NK-92 (cell line): ENCODE results near the gene CPE.
"Not testable (repeated sequence)": the region's sequence is repeated elsewhere in the genome, so short reads cannot be mapped to it uniquely, and the experiment has no call there.

Experiments
- DNase-seq: peaks from one replicate; lab custom pipeline; 2025; ENCODE audit not compliant: unreplicated experiment; lab: John Stamatoyannopoulos, UW

CPE gene

DNA sequence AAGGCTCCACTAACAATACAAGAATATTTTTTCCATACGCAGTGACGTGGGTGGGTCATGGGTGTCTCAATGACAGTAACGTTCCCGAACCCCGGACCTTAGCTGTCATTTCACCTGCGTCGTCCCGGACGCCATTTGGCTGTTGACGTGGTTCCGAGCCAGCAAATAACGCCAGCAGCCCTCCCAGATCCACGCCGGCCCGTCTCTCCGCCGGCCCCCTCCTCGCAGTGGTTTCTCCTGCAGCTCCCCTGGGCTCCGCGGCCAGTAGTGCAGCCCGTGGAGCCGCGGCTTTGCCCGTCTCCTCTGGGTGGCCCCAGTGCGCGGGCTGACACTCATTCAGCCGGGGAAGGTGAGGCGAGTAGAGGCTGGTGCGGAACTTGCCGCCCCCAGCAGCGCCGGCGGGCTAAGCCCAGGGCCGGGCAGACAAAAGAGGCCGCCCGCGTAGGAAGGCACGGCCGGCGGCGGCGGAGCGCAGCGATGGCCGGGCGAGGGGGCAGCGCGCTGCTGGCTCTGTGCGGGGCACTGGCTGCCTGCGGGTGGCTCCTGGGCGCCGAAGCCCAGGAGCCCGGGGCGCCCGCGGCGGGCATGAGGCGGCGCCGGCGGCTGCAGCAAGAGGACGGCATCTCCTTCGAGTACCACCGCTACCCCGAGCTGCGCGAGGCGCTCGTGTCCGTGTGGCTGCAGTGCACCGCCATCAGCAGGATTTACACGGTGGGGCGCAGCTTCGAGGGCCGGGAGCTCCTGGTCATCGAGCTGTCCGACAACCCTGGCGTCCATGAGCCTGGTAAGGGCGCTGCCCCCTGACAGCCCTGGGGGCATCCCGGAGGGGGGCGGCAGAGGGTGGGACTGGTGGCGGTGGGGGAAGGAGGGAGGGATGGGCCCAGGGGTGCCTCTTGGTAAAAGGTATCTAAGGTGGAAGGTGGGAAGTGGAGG lies at the start of gene CPE:
TSS of gene CPE (plus strand) at position 264 of the 933 bp plus-strand sequence. CDS start at position 478, 214 bp downstream.
- DNase-seq = no peak

DNA sequence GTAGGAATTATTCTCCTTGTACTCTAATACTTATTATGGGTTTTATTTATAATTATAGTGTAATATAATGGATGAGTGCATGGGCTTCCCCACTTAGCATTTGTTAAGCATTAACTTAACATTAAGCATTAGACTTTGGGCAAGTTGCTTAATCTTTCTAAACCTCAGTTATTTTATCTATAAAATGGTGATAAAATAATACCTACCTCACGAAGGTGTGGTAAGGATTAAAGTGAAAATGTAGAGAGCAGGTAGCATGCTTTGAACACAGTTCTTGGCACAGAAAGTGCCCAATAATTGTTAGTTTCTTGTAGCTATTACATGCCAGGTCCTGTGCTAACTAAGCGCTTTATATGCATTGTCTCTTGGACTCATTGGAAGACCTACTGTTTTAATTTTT lies 48.7 kb upstream of the CPE start:
- DNase-seq = no peak

DNA sequence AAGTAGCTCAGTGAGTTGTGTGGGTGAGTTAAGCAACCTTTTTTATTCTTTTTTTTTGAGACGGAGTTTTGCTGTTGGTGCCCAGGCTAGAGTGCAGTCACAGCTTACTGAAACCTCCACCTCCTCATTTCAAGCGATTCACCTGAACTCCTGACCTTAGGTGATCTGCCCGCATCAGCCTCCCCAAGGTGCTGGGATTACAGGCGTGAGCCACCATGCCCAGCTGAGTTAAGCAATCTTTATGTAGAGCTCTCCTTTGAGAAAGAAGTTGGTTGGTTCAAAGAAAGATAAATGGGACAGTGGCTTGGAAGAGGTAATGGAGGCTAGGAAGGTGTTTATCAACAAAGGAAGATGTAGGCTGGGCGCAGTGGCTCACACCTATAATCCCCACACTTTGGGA lies 48.1 kb upstream of the CPE start:
- DNase-seq = no peak

DNA sequence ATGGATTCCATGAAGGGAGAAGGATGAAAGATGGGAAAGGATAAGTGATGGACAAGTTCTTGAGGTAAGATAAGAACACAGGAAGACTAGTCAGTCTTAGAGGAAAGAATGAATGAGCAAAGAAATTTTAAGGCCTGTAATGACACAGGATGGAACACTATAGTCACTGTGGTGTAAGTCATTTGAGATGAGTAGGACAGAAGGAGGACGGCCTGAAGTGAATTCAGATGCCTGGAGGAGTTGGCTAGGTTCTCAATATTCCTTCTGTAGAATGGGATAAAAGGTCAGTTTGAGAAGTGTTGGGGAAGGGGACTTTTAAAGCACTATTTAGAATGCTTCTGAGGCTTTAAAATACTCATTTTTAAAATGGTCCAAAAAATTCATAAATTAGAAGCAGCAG lies 47.4 kb upstream of the CPE start:
- DNase-seq = no peak

DNA sequence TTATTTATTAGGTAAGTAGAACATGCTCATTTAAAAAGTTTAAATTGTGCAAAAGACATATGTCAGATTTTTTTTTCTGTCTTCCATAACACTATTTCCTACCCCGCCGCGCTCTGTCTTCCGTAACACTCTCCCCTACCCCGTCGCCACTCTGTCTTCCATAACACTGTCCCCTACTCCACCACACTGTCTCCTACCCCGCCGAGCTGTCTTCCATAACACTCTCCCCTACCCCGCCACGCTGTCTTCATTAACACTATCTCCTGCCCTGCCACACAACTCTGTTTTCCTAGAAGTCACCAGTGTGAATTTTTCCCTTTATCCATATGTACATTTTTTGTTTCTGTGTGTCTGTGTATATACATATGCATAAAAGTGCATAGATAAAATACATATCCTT lies 47.0 kb upstream of the CPE start:
- no peak for DNase-seq

DNA sequence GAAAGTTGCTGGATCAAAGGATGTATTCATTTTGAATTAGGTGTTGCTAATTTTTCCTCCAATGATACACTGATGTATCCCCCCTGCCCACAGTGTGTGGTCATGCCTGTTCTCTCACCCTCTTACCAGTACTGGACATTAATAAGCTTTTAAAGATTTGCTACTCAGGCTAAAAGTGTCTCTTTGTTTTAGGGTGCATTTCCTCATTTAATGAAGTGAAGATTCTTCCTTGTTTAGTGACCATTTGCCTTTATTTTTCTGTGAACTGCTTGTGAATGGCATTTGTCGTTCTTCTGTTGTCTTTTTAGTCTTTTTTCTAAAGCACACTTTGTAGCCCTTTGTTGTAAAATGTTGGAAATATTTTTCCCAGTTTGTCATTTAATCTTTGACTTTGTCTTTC lies 46.3 kb upstream of the CPE start:
- no peak for DNase-seq

DNA sequence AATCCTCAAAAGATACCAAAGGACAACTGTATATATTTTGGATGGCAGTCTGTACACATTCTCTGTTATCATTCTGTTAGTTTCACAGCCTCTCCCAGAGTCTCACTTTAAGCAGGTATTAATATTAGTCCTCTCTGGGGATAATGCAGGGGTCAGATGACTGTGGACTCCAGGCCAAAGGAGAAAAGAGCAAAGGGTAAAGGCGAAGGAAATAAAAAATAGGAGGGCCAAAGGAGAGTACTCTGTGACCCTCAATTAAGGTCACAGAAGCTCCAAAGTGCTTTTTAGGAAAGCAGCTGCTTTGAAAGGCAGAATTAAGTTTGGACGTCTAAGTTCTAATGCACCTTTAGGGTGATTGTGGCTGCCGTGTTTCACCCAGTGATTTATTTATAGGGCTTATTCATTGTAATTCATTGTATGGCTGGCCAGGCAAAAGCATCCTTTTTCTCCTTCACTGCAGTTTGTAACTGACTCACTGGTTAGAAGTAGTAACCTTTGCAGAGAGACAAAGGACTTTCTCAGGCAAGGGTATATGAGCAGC lies 43.6 kb upstream of the CPE start:
- no peak for DNase-seq

DNA sequence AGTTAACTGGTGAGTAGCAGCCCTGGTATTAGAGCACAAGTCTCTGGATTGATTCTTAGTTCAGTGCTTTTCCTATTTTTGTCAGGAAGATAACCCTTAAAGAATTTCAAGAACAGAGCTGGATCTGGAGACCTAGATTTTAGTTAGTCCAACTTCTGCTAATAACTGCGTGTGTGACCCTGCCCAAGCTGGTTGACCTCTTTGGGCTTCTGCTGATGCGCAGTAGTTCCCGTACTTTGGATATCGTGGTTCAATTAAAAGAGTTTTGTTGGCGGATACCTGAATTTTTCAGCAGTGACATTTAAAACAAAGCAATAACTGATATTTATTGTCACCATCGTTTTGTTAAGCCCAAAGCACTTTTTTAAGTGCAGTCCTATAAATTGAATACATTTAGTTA lies 42.1 kb upstream of the CPE start:
- DNase-seq = no peak

DNA sequence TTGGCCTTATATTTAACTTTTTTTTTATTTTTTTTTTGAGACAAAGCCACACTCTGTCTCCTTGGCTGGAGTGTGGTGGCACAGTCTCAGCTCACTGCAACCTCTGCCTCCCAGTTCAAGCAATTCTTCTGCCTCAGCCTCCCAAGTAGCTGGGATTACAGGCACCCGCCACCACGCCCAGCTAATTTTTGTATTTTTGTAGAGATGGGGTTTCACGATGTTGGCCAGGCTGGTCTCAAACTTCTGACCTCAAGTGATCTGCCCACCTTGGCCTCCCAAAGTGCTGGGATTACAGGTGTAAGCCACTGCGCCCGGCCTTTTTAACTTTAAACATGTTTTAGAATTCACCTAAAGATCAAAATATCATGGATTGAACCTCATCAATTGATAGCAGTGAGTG lies 36.5 kb upstream of the CPE start:
- DNase-seq = not testable (repeated sequence)

DNA sequence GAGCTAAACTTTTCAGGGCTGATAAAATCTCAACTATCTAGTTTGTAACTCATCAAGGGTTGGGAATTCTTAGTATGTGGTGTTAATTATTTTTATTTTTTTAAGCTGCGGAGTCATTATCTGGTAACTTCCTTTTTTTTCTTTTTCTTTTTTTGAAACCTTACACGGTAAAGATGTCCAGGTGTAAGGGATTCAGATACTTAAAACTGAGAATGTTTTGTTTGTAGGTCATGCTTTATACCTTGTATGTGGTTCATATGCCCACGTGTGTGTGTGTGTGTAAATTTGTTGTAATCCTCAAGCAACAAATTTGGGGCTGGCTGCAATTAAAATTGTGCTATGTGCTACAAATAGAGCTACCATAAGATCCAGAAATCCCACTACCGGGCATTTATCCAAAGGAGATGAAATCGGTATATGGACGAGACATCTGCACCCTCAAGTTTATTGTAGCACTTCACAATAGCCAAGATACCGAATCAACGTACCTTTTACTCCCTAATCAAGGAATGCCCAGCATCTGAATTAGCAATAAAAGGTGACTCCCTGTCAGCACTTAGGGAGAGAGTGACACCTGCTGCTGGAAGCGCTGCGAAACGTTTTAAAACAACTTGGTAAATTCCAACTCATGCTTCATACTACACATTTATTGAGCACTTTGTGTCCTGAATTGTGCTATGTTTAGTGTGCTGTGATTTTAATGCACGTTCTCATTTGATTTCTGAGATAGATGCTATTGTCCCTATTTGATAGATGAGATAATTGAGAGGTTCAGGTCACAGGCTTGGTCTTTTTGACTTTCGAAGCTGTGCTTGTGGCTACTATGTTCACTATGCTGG lies 35.2 kb upstream of the CPE start:
- DNase-seq = no peak

DNA sequence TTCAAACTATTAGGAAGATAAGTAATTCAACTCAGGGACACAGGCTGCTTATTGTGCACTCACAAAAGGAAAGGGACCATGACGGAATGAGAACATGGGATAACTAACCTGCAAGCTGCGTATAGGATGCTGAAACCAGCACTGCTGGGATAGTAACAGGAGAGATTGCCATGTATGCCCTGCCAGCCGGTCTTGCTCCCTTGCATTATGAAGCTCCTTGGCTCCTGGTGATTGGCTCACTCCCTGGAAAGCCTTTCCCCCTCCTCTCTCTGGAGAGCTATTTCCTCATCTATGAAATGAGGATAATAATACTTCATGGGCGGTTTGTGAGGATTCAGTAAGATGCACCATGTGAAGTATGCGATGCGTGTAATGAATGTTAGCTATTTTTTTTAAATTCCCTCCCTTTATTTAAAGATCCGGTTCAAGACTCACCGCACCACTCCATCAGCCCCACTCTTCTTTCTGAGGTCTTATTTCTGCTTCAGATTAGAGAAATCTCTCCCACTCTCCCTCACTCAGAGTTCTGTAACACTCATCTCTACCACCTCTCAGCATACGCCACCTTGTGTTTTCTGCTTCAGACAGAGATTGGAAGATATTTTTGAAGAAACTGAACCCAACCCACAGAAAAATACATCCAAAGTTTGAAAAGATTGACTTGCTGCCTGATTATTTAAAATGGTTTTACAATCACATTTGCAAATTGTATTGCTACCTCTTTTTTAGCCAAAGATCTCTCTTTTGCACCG lies 33.0 kb upstream of the CPE start:
- no peak for DNase-seq

DNA sequence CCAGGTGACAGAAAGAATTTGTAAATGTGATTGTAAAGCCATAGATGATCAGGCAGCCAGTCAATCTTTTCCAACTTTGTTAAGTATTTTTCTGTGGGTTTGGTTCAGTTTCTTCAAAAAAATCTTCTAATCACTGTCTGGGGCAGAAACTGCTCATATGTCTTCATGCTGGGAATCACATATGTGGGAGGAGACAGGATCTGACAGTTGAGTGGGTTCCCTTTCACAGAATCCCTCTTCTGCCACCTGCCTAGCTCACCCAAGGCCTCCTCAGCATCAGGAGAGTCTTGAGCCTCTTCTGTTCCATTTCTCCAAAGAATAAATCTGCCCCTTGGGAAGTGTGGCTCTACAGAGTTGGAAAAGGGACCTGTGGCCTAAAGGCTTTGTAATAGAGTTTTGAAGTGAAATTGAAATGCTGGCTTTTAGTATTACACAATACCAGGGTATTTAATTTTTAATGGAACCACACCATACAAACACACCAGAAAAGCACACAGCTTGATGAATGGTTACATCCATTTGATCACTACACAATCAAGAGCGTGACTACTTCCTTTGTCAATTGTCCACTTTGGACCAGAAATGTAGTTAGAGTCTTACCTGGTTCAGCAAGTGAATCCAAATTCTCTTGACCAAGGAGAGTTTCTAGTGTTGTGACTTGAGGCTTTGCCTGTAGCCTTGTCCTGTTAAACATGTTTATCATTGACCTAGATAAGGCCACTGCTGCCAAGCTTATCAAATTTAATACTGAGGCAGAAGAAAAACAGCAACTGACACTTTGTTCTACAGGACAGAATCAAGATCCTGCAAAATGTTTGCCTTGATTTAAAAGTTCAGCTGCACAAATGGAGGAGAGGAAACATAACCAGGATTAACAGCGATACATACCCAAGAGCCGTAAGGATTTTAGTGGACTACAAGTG lies 30.9 kb upstream of the CPE start:
- DNase-seq = no peak

DNA sequence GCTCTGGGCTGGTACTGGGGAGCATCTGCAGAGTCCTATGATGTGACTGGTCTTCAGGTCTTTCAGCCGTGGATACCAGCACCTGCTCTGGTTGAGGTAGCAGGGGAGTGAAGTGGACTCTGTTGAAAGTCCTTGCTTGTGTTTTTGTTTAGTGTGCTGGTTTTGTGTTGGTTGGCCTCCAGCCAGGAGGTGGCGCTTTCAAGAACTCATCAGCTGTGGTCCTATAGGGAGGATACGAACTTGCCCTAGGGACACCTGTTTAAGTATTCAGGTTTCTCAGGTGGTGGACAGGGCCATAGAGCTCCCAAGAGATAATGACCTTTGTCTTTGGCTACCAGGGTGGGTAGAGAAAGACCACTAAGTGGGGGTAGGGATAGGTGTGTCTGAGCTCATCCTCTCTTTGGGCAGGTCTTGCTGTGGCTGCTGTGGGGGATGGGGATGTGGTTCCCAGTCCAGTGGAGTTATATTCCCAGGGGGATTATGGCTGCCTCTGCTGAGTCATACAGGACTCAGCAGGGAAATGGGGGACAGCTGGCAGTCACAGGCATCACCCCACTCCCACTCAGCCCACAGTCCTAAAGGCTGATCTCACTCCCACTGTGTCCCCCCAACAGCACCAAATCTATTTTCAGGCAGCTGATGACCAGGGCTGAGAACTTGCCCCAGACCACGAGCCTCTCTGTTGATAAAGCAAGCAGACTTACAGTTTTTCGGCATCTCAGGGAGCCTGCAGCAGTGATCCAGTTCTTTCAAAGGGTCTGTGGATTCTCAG lies 27.3 kb upstream of the CPE start:
- no peak for DNase-seq

DNA sequence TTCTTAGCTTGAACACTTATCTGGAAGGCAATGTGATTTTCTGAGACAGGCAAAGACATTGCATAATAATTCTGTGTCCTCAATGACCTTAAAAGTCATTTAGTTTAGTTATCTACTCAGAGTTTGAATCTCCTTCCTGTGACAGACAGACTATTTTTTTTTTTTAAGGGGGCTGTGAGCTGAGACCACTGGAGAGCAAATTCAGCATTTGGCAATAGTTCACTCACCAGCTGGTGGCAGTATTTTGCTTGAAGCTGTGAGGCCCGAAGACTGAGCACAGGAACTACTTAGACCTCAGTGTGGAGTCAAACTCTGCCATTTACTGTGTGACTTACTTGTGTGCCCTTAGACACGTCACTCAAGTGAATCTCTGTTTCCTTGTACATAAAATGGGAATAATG lies 22.9 kb upstream of the CPE start:
- no peak for DNase-seq

DNA sequence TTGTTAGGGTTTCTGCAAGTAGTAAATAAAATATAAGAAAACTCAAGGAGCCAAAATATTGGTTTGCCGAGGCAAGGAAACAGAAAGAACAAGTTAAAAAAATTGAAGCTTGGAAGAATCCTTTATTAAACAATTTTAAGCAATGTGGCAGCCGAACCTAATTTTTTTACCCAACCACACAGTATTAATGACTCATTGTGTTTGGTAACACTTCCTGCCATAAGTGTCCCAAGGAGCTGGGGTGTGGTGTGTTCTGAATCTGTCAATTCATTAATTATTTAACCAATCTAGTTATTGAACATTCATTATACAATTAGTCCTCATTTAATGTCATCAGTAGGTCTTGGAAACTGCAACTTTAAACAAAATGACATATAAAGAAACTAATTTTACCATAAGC lies 19.3 kb upstream of the CPE start:
- no peak for DNase-seq

DNA sequence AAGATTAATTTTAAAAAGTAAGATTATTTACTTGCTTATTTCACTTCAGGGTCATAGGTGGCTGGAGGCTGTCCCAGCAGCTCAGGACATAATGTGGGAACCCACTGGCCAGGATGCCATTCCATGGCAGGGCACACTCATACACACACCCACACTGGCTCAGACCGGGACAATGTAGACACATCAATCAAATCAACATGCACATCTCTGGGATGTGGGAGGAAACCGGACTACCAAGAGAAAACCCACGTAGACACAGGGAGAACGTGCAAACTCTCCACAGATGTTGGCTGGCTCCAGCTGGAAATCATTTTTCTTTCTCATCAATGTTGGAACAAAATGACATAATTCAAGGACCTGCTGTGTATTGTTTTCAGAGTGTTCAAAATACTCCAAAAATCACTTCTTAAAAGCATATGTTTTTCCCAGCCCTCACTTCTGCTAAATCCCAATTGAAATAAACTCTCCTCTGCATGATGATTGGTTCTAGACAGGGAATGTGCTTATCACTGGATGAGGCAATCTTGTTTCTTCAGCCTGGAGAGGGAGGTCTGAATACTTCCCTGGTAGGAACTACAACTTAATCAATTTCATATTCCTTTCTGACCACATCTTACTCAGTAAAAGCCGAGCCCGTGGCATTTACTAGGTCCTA lies 18.6 kb upstream of the CPE start:
- no peak for DNase-seq

DNA sequence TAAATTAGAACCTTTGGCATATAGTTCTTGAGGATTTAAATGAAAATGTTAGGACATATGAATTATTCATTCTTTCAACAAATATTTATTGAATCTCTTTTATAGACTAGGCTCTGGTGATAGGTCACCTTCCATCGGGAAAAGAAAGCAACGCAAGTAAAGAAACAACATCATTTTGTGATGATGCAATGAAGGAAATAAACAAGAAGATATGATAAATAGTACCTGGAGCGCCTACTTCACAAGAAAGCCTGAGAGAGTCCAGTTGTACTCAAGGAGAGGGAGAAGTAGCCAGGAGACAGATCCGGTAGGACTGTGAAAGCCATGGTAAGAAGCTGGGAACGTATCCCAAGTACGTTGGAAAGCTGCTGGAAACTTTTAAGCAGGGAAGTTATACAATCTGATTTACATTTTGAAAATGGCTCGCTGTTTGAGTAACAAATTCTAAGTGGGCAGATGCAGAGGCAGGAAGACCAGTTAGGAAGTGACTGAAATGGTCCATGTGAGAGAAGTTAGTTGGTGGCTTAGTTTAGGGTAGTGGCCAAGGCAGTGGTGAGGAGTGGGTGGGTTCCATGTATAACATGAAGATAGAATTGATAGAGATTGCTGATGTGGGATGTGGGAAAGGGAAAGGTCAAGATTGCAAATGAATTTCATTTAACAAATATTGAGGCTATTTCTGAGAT lies 17.7 kb upstream of the CPE start:
- no peak for DNase-seq

DNA sequence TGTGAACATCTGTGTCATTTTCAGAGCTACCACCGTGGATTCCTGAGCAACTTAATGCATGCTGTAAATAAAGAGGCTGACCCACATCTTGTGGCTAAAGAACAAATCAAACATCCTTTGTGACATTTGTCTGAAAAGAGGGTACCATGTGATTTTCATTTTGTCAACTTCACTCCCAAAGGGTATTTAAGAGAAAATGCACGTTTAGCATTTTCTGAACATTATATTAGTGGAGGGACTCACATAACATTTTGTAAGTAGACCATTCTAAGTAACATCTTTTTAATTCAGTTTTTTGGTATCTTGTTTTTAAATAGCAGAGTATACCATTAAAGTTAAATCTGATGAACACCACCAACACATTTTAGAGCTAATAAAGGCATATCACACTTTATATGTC lies 17.0 kb upstream of the CPE start:
- DNase-seq = no peak
